ENCODE measurements around the gene ROBO1. TPM values are rescaled to one million over a fixed set of nuclear protein-coding genes. Genes with fewer than 3 reads are reported as not detected.

The ROBO1 gene
- total RNA-seq, 2 experiments from 2014 or later, result 0.36 to 0.69 TPM

DNA sequence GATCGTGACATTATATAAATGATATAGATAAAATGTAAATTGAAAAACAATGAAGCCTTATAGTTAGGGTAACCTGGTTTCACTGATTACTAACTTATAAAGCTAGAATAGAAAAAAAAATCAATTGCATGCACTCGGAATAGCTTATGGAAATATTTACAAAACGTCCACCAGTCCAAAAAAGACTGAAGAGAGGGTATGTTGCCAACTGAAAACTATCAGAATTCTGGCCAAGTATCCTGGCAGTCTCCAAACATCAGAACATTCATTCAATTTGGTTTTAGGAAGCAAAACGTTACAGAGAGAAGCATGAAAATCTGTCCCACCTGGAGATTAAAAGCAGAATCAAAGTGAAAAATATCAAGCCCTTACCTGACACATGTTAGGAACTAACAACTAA is 892.4 kb downstream of the ROBO1 start:
- Mint-ChIP-seq H3K27me3 (no peaks in the 10 kb centered on the region), H3K9me3 (peaks cover 6% of the 10 kb centered on the region), H3K4me1 (ENCODE audit: low read depth) (no peaks in the 10 kb centered on the region), H3K27ac (no peak overlapping the region), H3K4me3 (no peak overlapping the region), H3K36me3 (ENCODE audit: low read depth) (no peaks in the 10 kb centered on the region)
- H3K9me3 ChIP-seq (ENCODE audit: control insufficient read depth in 1 of 2, insufficient read depth in 1 of 2, low read length in 2 of 2), result no peaks in the 10 kb centered on the region
- no peak for DNase-seq
- ATAC-seq (ENCODE audit: poor library complexity), result no peak
- H3K27ac ChIP-seq (ENCODE audit: low read depth in 1 of 2, low read length in 2 of 2), result no peak overlapping the region
- H3K4me3 ChIP-seq (ENCODE audit: low read length), result no peak overlapping the region
- TF ChIP-seq, protein P1, sequence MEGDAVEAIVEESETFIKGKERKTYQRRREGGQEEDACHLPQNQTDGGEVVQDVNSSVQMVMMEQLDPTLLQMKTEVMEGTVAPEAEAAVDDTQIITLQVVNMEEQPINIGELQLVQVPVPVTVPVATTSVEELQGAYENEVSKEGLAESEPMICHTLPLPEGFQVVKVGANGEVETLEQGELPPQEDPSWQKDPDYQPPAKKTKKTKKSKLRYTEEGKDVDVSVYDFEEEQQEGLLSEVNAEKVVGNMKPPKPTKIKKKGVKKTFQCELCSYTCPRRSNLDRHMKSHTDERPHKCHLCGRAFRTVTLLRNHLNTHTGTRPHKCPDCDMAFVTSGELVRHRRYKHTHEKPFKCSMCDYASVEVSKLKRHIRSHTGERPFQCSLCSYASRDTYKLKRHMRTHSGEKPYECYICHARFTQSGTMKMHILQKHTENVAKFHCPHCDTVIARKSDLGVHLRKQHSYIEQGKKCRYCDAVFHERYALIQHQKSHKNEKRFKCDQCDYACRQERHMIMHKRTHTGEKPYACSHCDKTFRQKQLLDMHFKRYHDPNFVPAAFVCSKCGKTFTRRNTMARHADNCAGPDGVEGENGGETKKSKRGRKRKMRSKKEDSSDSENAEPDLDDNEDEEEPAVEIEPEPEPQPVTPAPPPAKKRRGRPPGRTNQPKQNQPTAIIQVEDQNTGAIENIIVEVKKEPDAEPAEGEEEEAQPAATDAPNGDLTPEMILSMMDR (IDR thresholded peaks at IDR 0.05), result no peak
- ChIA-PET POLR2A (no interaction called here), CTCF (no interaction called here)
- no peaks in the 10 kb centered on the region for H3K4me1 ChIP-seq (ENCODE audit: insufficient read depth, low read length)
- no peaks in the 10 kb centered on the region for H3K36me3 ChIP-seq (ENCODE audit: insufficient read depth, low read length)
- intact Hi-C loops (cut with DNase I, micrococcal nuclease), result no loop called here
- H3K27me3 ChIP-seq (ENCODE audit: control insufficient read depth in 1 of 2, insufficient read depth in 2 of 2, low read length in 2 of 2), result no peaks in the 10 kb centered on the region

DNA sequence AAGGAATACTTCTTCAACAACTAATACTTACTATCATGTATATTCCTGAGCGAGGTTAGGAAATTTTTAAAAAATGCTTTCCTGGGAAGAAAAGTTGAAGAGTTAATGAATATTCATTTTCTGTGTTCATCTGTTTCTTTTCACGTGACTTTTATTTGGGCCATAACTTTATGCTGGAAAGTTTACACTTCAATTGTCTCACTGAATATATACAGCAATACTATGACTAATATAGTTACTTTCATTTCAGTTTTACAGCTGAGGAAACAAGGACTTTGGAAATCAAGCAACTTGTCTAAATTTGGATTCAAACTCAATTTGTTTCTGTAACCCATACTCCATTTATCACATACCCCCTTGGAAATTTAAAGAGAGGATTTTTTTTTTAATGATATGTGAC is 894.2 kb downstream of the ROBO1 start:
- H3K27me3 ChIP-seq (ENCODE audit: control insufficient read depth in 1 of 2, insufficient read depth in 2 of 2, low read length in 2 of 2), result no peaks in the 10 kb centered on the region
- DNase-seq (no peak), ATAC-seq (ENCODE audit: poor library complexity) (no peak)
- intact Hi-C loops (cut with DNase I, micrococcal nuclease), result no loop called here
- no peak overlapping the region for H3K27ac ChIP-seq (ENCODE audit: low read depth in 1 of 2, low read length in 2 of 2)
- no peaks in the 10 kb centered on the region for H3K4me1 ChIP-seq (ENCODE audit: insufficient read depth, low read length)
- H3K9me3 ChIP-seq (ENCODE audit: control insufficient read depth in 1 of 2, insufficient read depth in 1 of 2, low read length in 2 of 2), result no peaks in the 10 kb centered on the region
- ChIA-PET POLR2A (no interaction called here), CTCF (no interaction called here)
- Mint-ChIP-seq H3K9me3 (peaks cover 6% of the 10 kb centered on the region), H3K4me3 (no peak overlapping the region), H3K36me3 (ENCODE audit: low read depth) (no peaks in the 10 kb centered on the region), H3K4me1 (ENCODE audit: low read depth) (no peaks in the 10 kb centered on the region), H3K27me3 (no peaks in the 10 kb centered on the region), H3K27ac (no peak overlapping the region)
- no peaks in the 10 kb centered on the region for H3K36me3 ChIP-seq (ENCODE audit: insufficient read depth, low read length)
- H3K4me3 ChIP-seq (ENCODE audit: low read length), result no peak overlapping the region
- TF ChIP-seq, protein P1 (IDR thresholded peaks at IDR 0.05), result no peak

DNA sequence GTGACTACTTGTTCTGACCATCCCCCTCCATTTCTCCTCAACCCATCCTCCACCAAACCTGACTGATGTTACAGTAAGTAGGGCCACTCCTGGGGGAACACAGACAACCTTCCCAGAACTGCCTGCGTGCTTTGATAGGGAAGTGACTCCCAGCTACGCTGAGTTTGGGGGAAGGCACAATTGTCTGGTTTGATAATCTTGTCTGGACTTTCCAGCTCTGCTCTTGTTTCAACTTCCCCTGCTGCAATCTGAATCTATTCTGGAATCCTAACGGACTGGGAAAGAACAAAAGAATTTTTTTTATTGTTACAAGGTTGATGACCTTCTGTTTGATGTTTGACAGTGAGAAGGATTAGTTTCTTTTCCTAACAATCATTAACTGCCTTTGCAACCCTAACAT is 895.6 kb downstream of the ROBO1 start:
- POLR2A ChIA-PET, result no interaction called here
- peaks cover 9% of the 10 kb centered on the region for H3K9me3 Mint-ChIP-seq

More for the DNA sequence above, 895.6 kb downstream of the ROBO1 start:
- Histone ChIP-seq H3K4me3 (ENCODE audit: low read length) (no peak overlapping the region), H3K4me1 (ENCODE audit: insufficient read depth, low read length) (no peaks in the 10 kb centered on the region), H3K36me3 (ENCODE audit: insufficient read depth, low read length) (no peaks in the 10 kb centered on the region), H3K9me3 (ENCODE audit: control insufficient read depth in 1 of 2, insufficient read depth in 1 of 2, low read length in 2 of 2) (no peaks in the 10 kb centered on the region), H3K27me3 (ENCODE audit: control insufficient read depth in 1 of 2, insufficient read depth in 2 of 2, low read length in 2 of 2) (no peaks in the 10 kb centered on the region), H3K27ac (ENCODE audit: low read depth in 1 of 2, low read length in 2 of 2) (no peak overlapping the region)
- no peak for DNase-seq
- H3K27ac Mint-ChIP-seq, result no peak overlapping the region
- CTCF ChIA-PET, result no interaction called here
- H3K4me3 Mint-ChIP-seq, result no peak overlapping the region
- intact Hi-C loops (cut with DNase I, micrococcal nuclease), result no loop called here
- no peaks in the 10 kb centered on the region for H3K27me3 Mint-ChIP-seq
- no peaks in the 10 kb centered on the region for H3K36me3 Mint-ChIP-seq (ENCODE audit: low read depth)
- ATAC-seq (ENCODE audit: poor library complexity), result no peak
- TF ChIP-seq, protein P1 (IDR thresholded peaks at IDR 0.05), result no peak
- no peaks in the 10 kb centered on the region for H3K4me1 Mint-ChIP-seq (ENCODE audit: low read depth)

Measured in CD4-positive, alpha-beta T cell (primary cell).